ENCODE measurements around the gene GSTA3. TPM values are rescaled to one million over a fixed set of nuclear protein-coding genes. Genes with fewer than 3 reads are reported as not detected.

The GSTA3 gene
- total and polyA plus RNA-seq, 2 of the 13 experiments (the other 11 are each of a cell fraction or from before 2014, with no cell fraction given) = not detected

- TF ChIP-seq NR2F6 (IDR thresholded peaks at IDR 0.05) = peak; percentile 15; the same call in 1 of the 2 replicates
- TF ChIP-seq NR2F6 (CRISPR knock-in tag; IDR thresholded peaks at IDR 0.05) = peak; percentile 36; the same call in 1 of the 2 replicates
- peak; percentile 70 for TF ChIP-seq NCOA2 (CRISPR knock-in tag; IDR thresholded peaks at IDR 0.05)
- TF ChIP-seq ZNF687 (CRISPR knock-in tag; IDR thresholded peaks at IDR 0.05) = peak; percentile 18; the same call in 1 of the 2 replicates
- TF ChIP-seq HDAC1 (CRISPR knock-in tag; IDR thresholded peaks at IDR 0.05) = peak; percentile 56; the same call in 1 of the 2 replicates
- TF ChIP-seq ARID5B (CRISPR knock-in tag; IDR thresholded peaks at IDR 0.05) = peak; percentile 70; the same call in 1 of the 2 replicates
- 0 out of 2 replicates have a peak, but pooled peaks have one; percentile 30 for TF ChIP-seq ZNF792 (CRISPR knock-in tag; IDR thresholded peaks at IDR 0.05)
- TF ChIP-seq RXRB (CRISPR knock-in tag; IDR thresholded peaks at IDR 0.05; ENCODE audit: borderline replicate concordance) = peak; percentile 46; the same call in 1 of the 2 replicates
- 0 out of 2 replicates have a peak, but pooled peaks have one; percentile 18 for TF ChIP-seq MIER3 (CRISPR knock-in tag; IDR thresholded peaks at IDR 0.05; ENCODE audit: borderline replicate concordance)
Observed at GRCh38 chr6:52918027-52918686, 8.7 kb upstream of the GSTA3 start (continued).

All from HepG2 (cell line).